Omental fat pad (tissue), 4 donors: ENCODE data around the gene ITGA1. TPM values are rescaled to one million over a fixed set of nuclear protein-coding genes. Genes with fewer than 3 reads are reported as not detected.

Experiments used
- ATAC-seq: fragments of 150-250 bp; one replicate; pipeline ENCODE4 v1.9.1; 2016; ENCODE audit warnings: mild to moderate bottlenecking, moderate library complexity; ENCODE audit not compliant: low FRiP score
- DNase-seq: peaks from one replicate; pipeline ENCODE4 v3.0.0-alpha.2; 2019; ENCODE audit warnings: low spot score
- CTCF ChIP-seq, 3 donors: fragments of 450-650 bp; IDR thresholded peaks; one replicate each; pipeline ENCODE4 v1.5.1; 2016 to 2017; ENCODE audit warnings: antibody characterized with exemption in 3 of 3, mild to moderate bottlenecking in 3 of 3, moderate library complexity in 2 of 3
- total RNA-seq, 4 donors: library from RNA; depleted of rRNA; stranded (reverse); fragments of >200 nt; gene quantifications; one replicate each; pipeline ENCODE4 v1.1.0, GENCODE V29; 2016

Gene ITGA1
- total RNA-seq, 4 donors from 2014 or later, result 23.0 to 181 (median 55.0) TPM

- DNase-seq (no peak), ATAC-seq (no peak)
- no peak for TF ChIP-seq CTCF (IDR thresholded peaks at IDR 0.05)
These were observed 16.2 kb upstream of the ITGA1 start for GRCh38 chr5:52771343-52772039.

GRCh38 chr5:52772668-52773067, 15.0 kb upstream of the ITGA1 start:
- no peak for TF ChIP-seq CTCF (IDR thresholded peaks at IDR 0.05)
- DNase-seq, result no peak
- no peak for ATAC-seq

- ATAC-seq (no peak), DNase-seq (no peak)
- TF ChIP-seq CTCF (IDR thresholded peaks at IDR 0.05), result no peak
These were observed 14.4 kb upstream of the ITGA1 start for GRCh38 chr5:52773342-52773741.

GRCh38 chr5:52774005-52774410, 13.7 kb upstream of the ITGA1 start:
- DNase-seq (no peak), ATAC-seq (no peak)

GRCh38 chr5:52776116-52776515, 11.6 kb upstream of the ITGA1 start:
- DNase-seq, result no peak
- no peak for ATAC-seq
- TF ChIP-seq CTCF (IDR thresholded peaks at IDR 0.05), result no peak

More at GRCh38 chr5:52774005-52774410, 13.7 kb upstream of the ITGA1 start:
- TF ChIP-seq CTCF (IDR thresholded peaks at IDR 0.05), result no peak

GRCh38 chr5:52777186-52777585, 10.5 kb upstream of the ITGA1 start:
- DNase-seq (no peak), ATAC-seq (no peak)
- no peak for TF ChIP-seq CTCF (IDR thresholded peaks at IDR 0.05)

- ATAC-seq (no peak), DNase-seq (no peak)
- TF ChIP-seq CTCF (IDR thresholded peaks at IDR 0.05), result no peak
These were observed 8.9 kb upstream of the ITGA1 start for GRCh38 chr5:52778781-52779180.
